ENCODE results near the gene SLC35B4.

DNA sequence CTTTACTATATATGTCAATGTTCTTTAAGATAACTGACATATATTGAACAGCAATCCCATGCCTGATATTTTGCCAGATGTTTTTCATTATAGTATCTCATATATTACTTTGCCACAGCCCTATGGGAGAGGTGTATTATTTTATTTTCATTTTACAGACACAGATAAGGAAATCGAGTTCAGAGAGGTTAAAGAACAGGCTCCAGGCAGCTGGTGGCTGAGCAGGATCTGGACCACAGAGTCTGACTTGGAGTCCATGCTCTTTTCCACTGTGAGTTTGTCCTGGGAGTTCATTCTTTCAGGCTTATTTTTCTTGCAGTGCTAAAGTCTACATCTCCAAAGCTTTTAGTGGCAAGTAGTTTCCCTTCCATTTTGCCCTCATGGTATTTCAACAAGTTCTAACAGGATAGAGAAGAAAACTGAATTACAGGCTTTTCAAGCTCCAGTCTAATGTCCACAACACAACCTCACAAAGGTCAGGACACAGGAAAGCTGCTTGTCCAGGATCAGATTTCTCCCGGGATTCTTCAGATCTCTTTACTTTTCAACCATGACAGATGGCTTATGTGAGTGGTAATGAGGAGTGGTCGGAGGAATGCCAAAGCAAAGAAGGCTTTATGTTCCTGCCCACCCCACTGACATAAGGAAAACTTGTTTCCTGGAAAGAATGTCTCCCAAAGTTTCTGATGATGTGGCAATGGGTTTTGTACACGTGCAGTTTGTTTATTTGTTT, 13.1 kb upstream of the SLC35B4 start:
- TF ChIP-seq, protein P1, sequence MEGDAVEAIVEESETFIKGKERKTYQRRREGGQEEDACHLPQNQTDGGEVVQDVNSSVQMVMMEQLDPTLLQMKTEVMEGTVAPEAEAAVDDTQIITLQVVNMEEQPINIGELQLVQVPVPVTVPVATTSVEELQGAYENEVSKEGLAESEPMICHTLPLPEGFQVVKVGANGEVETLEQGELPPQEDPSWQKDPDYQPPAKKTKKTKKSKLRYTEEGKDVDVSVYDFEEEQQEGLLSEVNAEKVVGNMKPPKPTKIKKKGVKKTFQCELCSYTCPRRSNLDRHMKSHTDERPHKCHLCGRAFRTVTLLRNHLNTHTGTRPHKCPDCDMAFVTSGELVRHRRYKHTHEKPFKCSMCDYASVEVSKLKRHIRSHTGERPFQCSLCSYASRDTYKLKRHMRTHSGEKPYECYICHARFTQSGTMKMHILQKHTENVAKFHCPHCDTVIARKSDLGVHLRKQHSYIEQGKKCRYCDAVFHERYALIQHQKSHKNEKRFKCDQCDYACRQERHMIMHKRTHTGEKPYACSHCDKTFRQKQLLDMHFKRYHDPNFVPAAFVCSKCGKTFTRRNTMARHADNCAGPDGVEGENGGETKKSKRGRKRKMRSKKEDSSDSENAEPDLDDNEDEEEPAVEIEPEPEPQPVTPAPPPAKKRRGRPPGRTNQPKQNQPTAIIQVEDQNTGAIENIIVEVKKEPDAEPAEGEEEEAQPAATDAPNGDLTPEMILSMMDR (IDR thresholded peaks at IDR 0.05; ENCODE audit: borderline replicate concordance, extremely low read depth, low read length, poor library complexity, severe bottlenecking) = no peak
- TF ChIP-seq EZH2 (IDR thresholded peaks at IDR 0.05; ENCODE audit: borderline replicate concordance, low read depth, low read length, severe bottlenecking) = no peak
